Upper lobe of right lung (tissue), 1 donor: ENCODE data around the gene C1QL2. TPM values are rescaled to one million over a fixed set of nuclear protein-coding genes. Genes with fewer than 3 reads are reported as not detected.

Source experiments
- ATAC-seq: fragments of 200-7000 bp; cut with Tn5 transposase; one replicate; pipeline ENCODE4 v1.9.1; 2020; ENCODE audit warnings: mild to moderate bottlenecking, moderate library complexity
- DNase-seq: peaks from one replicate; pipeline ENCODE4 v3.0.0-alpha.2; 2020
- H3K27ac ChIP-seq: fragments of 200-600 bp; one replicate; pipeline ENCODE4 v1.8.0; 2022
- H3K27me3 ChIP-seq: fragments of 200-600 bp; one replicate; pipeline ENCODE4 v1.8.0; 2022; ENCODE audit warnings: mild to moderate bottlenecking
- H3K36me3 ChIP-seq: fragments of 200-600 bp; one replicate; pipeline ENCODE4 v1.8.0; 2022
- H3K4me1 ChIP-seq: fragments of 200-600 bp; one replicate; pipeline ENCODE4 v1.8.0; 2022
- H3K4me3 ChIP-seq: fragments of 200-600 bp; one replicate; pipeline ENCODE4 v1.8.0; 2022; ENCODE audit warnings: mild to moderate bottlenecking
- H3K9me3 ChIP-seq: fragments of 200-600 bp; one replicate; pipeline ENCODE4 v1.8.0; 2022
- intact Hi-C: fragments of 100-400 bp; cut with DNase I; formaldehyde crosslinking; loops from one replicate; pipeline ENCODE4 v1.11.0; 2022
- total RNA-seq: library from RNA; stranded (reverse); fragmentation: NEBNext Ultra II Directional; extraction: Animal tissue kit (Norgen Biotek cat#: 25700); gene quantifications from one replicate; pipeline ENCODE4 v1.2.1, GENCODE V29; 2021
- TF ChIP-seq, protein P1 (sequence below): fragments of 200-600 bp; IDR thresholded peaks from one replicate; pipeline ENCODE4 v1.8.0; 2022; ENCODE audit warnings: antibody characterized with exemption
- donor health status: DM: no; HTN: yes; CAD: no; lungs with severe emphysema.

C1QL2 gene
- total RNA-seq, 1 donor from 2014 or later = not detected

DNA sequence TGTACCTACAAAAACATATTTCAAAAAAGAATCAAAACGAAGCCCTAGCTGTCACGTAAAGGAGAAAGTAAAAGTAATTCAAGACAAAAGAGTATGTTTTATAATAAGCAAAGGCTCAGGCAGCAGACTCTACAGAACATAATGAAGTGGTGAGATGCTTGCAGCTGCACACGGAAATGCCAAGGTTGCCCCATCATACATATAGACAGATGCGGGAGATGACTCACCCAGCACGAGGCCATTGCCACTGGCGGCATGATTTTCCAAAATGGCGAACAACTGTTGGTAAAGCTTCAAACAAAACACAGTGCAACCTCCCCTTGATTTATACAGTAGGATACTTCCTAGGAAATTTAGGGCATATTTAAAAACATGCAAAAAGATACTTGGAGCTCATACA, 26.0 kb upstream of the C1QL2 start:
- no peaks in the 10 kb centered on the region for H3K4me1 ChIP-seq
- no peak for ATAC-seq
- H3K27me3 ChIP-seq = no peaks in the 10 kb centered on the region
- TF ChIP-seq, protein P1, sequence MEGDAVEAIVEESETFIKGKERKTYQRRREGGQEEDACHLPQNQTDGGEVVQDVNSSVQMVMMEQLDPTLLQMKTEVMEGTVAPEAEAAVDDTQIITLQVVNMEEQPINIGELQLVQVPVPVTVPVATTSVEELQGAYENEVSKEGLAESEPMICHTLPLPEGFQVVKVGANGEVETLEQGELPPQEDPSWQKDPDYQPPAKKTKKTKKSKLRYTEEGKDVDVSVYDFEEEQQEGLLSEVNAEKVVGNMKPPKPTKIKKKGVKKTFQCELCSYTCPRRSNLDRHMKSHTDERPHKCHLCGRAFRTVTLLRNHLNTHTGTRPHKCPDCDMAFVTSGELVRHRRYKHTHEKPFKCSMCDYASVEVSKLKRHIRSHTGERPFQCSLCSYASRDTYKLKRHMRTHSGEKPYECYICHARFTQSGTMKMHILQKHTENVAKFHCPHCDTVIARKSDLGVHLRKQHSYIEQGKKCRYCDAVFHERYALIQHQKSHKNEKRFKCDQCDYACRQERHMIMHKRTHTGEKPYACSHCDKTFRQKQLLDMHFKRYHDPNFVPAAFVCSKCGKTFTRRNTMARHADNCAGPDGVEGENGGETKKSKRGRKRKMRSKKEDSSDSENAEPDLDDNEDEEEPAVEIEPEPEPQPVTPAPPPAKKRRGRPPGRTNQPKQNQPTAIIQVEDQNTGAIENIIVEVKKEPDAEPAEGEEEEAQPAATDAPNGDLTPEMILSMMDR = no peak
- H3K9me3 ChIP-seq = no peaks in the 10 kb centered on the region
- intact Hi-C loops = no loop called here
- DNase-seq = no peak
- no peaks in the 10 kb centered on the region for H3K36me3 ChIP-seq
- no peak overlapping the region for H3K27ac ChIP-seq
- no peak overlapping the region for H3K4me3 ChIP-seq

DNA sequence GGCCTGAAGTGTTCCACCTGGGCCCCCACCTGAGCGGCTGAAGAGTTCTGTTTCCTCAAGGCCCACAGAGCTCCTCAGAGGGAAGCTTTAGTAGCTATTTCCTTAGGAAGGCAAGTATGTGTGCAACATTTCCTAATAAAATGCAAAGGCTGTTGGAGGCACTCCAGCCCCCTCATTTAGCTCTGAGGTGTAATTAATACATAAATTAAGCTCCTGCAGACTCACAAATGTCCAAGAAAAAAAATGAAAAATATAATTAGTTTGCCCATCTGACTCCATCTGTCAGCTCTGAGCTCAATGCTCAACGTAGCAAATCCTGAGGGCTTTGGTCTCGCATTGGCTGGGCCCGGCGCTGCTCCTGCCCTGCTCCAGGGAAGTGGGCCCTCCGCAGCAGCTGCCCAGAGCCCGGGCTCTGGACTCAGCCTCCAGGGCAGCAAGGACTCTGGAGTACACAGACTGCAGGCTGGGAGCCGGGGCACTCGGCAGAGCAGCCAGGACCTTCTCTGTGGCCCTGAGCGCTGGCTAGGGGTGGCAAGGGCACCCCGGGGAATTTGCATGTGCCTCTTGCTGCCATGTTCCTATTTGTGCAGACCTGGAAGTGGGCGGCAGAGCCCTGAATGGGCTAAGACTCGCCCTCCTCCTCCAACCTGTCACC, 23.4 kb upstream of the C1QL2 start:
- no peaks in the 10 kb centered on the region for H3K27me3 ChIP-seq
- no peaks in the 10 kb centered on the region for H3K36me3 ChIP-seq
- DNase-seq (no peak), ATAC-seq (no peak)
- intact Hi-C loops = no loop called here
- no peaks in the 10 kb centered on the region for H3K9me3 ChIP-seq
- no peak overlapping the region for H3K27ac ChIP-seq
- TF ChIP-seq, protein P1 = no peak
- no peaks in the 10 kb centered on the region for H3K4me1 ChIP-seq
- H3K4me3 ChIP-seq = no peak overlapping the region

DNA sequence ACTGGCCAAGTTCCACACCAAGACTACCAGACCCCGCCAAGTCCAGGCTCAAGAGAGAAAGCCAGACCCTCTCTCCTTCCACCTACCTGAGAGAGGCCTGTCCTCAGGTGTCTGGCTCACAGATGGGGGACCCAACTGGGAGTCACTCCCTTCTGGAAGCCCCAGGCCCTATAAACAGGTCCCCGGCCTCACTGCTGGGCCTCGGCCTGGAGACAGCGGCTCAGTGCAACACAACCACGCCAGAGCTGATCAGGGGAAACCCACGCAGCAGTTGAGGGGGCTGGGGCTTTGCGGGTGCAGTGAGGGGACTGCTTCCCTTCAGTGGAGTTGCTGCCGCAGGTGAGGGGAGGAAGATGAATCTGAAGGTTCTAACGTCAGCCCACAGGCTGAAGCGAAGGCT, 22.8 kb upstream of the C1QL2 start:
- ATAC-seq = no peak
- H3K4me1 ChIP-seq = no peaks in the 10 kb centered on the region
- H3K9me3 ChIP-seq = no peaks in the 10 kb centered on the region
- no peak overlapping the region for H3K27ac ChIP-seq
- DNase-seq = no peak
- no peaks in the 10 kb centered on the region for H3K36me3 ChIP-seq
- no peak overlapping the region for H3K4me3 ChIP-seq
- intact Hi-C loops = no loop called here
- no peaks in the 10 kb centered on the region for H3K27me3 ChIP-seq
- TF ChIP-seq, protein P1 = no peak

DNA sequence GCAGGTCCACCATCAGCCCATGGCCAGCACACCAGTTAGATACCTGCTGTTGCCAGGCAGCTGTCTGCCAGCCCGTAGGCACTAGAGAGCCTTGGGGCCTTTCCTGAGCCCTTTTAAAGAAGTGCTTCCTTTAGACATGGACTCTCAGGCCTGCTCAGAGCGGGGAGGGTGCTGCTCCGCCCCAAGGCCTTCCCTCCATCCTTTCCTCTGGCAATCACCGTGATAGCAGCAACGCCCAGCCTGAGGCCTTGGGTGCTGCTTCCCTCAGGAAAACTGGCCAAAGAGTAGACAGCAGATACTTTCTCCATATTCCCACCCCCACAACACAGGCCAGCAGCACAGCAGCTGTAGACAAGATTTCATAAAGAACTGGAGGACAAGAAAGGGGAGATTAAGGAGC, 22.3 kb upstream of the C1QL2 start:
- ATAC-seq = no peak
- no peak overlapping the region for H3K27ac ChIP-seq
- no peaks in the 10 kb centered on the region for H3K36me3 ChIP-seq
- no peak for DNase-seq
- H3K4me1 ChIP-seq = no peaks in the 10 kb centered on the region
- TF ChIP-seq, protein P1 = no peak
- intact Hi-C loops = no loop called here
- no peak overlapping the region for H3K4me3 ChIP-seq
- no peaks in the 10 kb centered on the region for H3K27me3 ChIP-seq
- H3K9me3 ChIP-seq = no peaks in the 10 kb centered on the region

DNA sequence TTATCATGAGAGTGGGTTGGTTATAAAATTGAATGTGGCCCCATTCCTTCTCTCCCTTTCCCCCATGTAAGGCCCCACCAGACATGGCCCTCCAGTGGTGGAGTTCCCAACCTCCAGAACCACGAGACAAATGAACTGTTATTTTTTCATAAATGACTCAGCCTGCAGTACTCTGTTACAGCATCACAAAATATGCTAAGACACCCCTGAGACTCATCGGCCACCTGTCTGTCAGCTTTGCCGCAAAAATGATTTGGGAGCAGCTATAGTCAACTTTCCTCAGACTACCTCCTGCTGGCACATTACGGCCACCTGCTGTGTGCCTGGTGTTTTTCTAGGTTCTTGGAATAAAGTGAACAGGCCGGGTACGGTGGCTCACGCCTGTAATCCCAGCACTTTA, 21.4 kb upstream of the C1QL2 start:
- no peaks in the 10 kb centered on the region for H3K9me3 ChIP-seq
- no peaks in the 10 kb centered on the region for H3K36me3 ChIP-seq
- H3K27ac ChIP-seq = no peak overlapping the region
- H3K4me3 ChIP-seq = no peak overlapping the region
- no peaks in the 10 kb centered on the region for H3K4me1 ChIP-seq
- intact Hi-C loops = loop anchor here (10.0 kb wide), 1 partner anchor 295 kb away; no protein-coding TSS in a partner anchor
- TF ChIP-seq, protein P1 = no peak
- H3K27me3 ChIP-seq = no peaks in the 10 kb centered on the region
- ATAC-seq (no peak), DNase-seq (no peak)

DNA sequence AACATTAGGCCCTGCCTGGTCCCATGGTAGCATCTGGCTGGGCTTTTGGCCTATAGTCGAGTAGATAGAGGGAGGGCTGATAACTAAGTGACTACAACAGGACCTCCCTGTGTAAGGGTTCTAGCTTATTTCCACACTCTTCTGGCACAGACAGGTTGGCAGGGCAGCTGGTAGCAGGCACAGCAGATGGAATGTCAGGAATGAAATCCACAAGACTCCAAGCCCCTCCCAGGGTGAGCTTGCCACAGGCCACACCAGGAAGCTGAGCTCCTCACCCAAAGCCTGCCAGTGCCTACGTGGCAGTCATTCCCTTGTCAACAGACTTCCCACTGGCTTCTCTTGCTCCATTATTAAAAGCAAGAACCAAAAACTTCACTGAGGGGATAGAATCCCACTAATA, 20.7 kb upstream of the C1QL2 start:
- TF ChIP-seq, protein P1 = no peak
- Histone ChIP-seq H3K9me3 (no peaks in the 10 kb centered on the region), H3K27me3 (no peaks in the 10 kb centered on the region), H3K27ac (no peak overlapping the region), H3K4me1 (no peaks in the 10 kb centered on the region), H3K36me3 (no peaks in the 10 kb centered on the region), H3K4me3 (no peak overlapping the region)
- DNase-seq (no peak), ATAC-seq (peak; percentile 76)
- intact Hi-C loops = loop anchor here (10.0 kb wide), 1 partner anchor 294 kb away; no protein-coding TSS in a partner anchor
